Fibroblast of skin of abdomen (primary cell): ENCODE results near the gene THSD7B. TPM values are rescaled to one million over a fixed set of nuclear protein-coding genes. Genes with fewer than 3 reads are reported as not detected.
"Not testable (repeated sequence)": the region's sequence is repeated elsewhere in the genome, so short reads cannot be mapped to it uniquely, and the experiment has no call there.

Experiments used
- DNase-seq: peaks from one replicate; pipeline ENCODE4 v3.0.0-alpha.2; 2013
- polyA plus RNA-seq, 2 experiments: library from polyadenylated mRNA; unstranded; fragments of 120-200 nt; gene quantifications; one replicate each; pipeline ENCODE4 v1.2.1, GENCODE V29; 2013; ENCODE audit not compliant: insufficient read length in 2 of 2

The THSD7B gene, protein sequence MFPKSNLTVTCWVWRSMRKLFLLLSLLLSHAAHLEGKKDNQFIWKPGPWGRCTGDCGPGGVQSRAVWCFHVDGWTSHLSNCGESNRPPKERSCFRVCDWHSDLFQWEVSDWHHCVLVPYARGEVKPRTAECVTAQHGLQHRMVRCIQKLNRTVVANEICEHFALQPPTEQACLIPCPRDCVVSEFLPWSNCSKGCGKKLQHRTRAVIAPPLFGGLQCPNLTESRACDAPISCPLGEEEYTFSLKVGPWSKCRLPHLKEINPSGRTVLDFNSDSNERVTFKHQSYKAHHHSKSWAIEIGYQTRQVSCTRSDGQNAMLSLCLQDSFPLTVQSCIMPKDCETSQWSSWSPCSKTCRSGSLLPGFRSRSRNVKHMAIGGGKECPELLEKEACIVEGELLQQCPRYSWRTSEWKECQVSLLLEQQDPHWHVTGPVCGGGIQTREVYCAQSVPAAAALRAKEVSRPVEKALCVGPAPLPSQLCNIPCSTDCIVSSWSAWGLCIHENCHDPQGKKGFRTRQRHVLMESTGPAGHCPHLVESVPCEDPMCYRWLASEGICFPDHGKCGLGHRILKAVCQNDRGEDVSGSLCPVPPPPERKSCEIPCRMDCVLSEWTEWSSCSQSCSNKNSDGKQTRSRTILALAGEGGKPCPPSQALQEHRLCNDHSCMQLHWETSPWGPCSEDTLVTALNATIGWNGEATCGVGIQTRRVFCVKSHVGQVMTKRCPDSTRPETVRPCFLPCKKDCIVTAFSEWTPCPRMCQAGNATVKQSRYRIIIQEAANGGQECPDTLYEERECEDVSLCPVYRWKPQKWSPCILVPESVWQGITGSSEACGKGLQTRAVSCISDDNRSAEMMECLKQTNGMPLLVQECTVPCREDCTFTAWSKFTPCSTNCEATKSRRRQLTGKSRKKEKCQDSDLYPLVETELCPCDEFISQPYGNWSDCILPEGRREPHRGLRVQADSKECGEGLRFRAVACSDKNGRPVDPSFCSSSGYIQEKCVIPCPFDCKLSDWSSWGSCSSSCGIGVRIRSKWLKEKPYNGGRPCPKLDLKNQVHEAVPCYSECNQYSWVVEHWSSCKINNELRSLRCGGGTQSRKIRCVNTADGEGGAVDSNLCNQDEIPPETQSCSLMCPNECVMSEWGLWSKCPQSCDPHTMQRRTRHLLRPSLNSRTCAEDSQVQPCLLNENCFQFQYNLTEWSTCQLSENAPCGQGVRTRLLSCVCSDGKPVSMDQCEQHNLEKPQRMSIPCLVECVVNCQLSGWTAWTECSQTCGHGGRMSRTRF (N-terminal part only)
- polyA plus RNA-seq (2013, experiment 1 of 2; ENCODE audit: insufficient read length): not detected
- not detected for polyA plus RNA-seq (2013, experiment 2 of 2; ENCODE audit: insufficient read length)

GRCh38 chr2:136765256-136766072 lies at the start of gene THSD7B:
TSS of gene THSD7B (plus strand) at chr2:136765545. CDS start at chr2:136882179, 116,634 bp downstream.
- no peak for DNase-seq

- no peak for DNase-seq
These were observed 47.1 kb upstream of the THSD7B start for GRCh38 chr2:136718273-136718672.

DNA sequence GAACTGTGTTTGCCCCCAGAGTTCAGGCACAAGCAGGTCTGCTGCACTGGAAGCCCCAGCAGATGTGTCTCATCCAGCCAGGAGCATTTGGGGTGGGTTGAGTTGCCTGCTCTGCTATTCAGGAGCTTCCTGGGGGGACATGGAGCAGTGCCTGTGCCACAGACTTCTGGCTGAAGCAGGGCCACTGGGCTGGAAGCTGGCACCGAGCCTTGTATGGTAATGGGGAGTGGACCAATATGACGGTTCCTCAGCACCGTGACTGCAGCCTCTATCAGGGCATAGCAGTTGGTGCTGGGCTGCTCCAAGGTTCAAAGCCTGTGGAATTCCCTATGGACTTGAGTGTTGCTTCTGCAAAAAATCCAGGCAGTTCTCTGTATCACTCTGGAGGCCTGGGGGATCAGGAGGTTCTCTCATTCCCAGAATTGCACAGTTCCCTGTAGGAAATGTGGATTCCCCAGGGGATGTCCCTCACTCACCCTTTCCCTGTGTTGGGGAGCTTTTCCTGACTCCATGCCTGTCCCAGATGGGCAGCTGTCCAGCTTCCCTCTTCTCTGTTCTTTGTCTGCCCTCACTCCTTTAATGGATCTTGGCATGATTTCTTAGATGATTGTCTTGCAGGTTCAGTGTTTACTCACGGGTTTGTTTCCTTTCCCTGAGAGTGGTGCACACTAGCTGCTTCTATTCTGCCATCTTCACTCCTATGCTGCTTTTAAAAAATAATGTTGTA lies 37.2 kb upstream of the THSD7B start:
- no peak for DNase-seq

GRCh38 chr2:136736236-136736635 lies 29.1 kb upstream of the THSD7B start:
- DNase-seq: no peak

DNA sequence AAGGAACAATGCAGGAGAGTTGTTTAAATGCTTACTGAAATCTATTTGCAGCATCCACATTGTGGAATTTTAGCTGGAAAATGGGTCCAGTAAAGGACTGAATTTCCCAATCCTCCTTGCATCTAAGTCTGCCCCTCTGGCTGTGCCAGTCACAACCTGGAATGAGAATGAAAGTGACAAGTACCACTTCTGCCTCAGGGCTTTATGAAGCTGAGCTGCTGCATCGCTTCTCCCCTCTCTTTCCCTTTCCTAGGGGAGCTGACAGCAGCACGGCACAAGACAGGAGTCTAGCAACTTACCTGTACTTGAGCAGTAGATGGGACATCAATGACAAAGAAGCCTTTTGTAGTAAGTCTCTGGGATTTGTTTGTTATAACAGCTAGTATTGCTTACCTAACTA lies 27.3 kb upstream of the THSD7B start:
- no peak for DNase-seq

DNA sequence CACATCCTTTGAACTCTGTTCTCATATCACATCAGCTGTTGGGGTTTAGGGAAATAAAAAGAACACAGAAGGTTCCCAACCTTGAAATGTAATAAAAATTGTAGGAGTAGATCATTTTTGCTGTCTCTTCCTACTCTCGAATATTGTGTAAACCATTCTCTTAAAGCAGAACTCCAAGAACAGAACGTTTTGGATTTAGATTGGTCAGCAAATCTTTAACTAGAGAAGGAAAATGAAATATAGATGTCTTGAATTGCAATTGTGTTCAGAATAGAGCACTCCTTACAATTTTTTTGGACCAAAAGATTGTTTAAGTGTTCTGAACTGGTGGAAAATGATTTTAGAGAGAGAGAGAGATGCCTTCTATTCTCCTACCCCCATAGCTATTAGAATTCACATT lies 23.9 kb upstream of the THSD7B start:
- DNase-seq: no peak

DNA sequence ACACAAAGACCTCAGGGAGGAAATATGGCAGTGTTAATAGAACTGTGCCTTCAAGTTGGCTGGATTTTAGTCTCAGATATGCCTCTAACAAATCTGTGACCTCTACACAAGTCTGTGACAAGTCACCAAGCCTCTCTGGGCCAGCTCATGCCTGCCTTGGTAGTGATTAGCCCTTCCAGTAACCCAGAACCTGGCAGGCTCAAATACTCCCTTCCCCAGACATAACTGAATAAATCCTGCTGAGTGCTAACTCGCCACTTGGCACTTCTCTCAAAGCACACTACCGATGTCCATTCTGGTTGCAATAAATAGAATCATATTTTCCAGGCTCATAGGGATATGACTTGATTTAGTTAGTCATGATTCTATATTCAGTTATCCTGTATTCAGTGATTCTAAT lies 15.3 kb upstream of the THSD7B start:
- no peak for DNase-seq

GRCh38 chr2:136751406-136751805 lies 13.9 kb upstream of the THSD7B start:
- DNase-seq: no peak

DNA sequence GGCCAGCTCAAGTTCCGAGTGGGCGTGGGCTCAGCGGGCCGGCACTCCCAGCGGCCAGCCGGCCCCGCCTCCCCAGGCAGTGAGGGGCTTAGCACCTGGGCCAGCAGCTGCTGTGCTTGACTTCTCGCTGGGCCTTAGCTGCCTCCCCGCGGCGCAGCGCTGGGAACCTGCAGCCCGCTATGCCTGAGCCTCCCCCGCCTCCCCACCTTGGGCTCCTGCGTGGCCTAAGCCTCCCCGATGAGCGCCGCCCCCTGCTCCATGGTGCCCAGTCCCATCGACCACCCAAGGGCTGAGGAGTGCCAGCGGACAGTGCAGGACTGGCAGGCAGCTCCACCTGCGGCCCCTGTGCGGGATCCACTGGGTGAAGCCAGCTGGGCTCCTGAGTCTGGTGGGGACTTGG lies 6.8 kb upstream of the THSD7B start:
- DNase-seq: not testable (repeated sequence)

GRCh38 chr2:136764452-136765255 lies 691 bp upstream of the THSD7B start:
- no peak for DNase-seq

DNA sequence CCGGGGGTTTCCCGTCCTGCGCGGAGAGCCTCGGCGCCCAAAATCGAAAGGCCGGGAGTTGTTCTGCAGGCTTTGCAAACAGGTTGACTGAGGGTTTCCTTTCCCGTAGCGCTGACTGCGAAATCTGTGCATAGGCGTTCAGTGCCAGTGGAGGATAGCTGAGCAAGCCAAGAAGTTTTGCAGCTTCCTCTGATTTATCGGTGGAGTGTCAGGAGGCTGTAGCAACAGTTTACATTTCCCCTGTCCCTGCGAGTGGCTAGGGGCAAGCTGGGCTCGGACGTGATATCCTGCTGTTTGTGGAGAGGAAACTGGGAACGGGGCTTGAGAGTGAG lies 694 bp downstream of the THSD7B start:
- DNase-seq: no peak

DNA sequence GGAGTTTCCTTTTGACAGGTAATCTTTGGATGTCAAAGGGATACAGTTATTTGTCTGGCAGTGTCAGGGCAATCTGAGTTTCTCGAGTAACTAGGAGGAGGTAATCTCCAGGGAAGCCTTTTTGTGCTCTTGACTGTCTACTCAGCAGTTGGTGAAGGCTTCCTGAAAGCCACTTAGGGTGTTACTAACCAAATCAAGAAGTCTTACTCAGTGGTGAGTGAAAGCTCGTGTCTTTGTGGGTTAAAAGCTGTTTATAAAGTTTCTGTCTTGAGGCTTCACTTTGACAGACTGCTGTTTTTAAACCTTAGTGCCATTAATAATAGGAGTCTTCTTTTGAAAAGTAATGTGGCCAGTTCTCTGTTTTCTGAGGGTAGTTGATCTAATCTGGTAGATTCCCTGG lies 1.7 kb downstream of the THSD7B start:
- no peak for DNase-seq

DNA sequence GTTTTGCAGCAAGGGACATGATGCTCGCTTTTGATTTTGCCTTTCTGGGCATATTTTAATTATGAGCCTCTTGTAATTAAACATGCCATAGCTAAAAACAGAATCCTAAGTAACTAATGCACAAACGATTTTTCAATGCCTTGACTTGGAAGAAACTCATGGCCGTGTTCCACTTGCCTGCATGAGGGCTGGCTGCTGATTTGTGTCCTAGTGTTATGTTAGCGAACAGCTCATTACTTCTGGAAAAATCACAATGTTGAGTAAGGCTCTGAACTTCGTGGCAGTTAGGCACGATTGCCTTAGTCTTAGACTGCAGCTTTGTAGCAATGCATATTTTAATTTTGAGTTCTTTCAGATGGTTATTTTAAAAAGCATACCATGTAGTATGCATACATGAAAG lies 4.5 kb downstream of the THSD7B start:
- no peak for DNase-seq

GRCh38 chr2:136770384-136770783 lies 5.0 kb downstream of the THSD7B start:
- DNase-seq: no peak

DNA sequence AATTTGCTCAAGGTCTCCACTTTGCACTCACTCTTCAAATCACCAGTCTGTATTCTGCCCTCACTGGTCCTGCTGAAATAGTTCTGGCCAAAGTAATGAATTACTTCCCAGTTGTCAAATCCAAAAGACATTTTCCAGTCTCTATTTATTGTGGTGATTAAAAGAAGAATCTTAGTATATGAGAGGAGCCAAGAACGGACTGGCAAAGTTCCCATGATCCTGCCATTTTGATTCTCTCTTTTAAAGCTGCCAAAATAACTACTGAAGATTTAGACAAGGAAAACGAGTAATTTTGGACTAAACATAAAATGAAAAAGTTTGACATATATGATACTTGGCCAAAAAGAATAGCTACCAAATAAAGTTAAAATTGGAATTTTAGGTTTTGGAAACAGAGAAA lies 12.0 kb downstream of the THSD7B start:
- no peak for DNase-seq

DNA sequence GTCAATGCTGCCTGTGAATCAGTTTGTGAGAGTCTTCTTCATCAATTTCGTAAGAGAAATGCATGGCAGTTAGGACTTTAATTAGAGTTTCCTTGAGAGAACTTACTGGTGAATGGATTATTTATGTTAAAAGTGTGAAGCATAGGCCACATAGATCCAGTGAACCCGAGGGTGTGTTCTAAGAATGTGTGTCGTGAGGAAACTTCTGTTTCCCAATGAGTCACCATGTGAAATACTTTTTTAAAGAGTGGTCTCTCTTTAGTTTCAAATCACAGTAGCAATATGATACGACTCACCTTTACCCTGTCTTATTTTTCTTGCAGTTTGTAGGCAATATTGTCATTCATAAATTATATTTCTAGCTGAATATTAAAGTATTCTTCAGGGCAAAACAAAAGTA lies 18.5 kb downstream of the THSD7B start:
- no peak for DNase-seq

- DNase-seq: no peak
These were observed 19.9 kb downstream of the THSD7B start for GRCh38 chr2:136785215-136785614.

- DNase-seq: no peak
These were observed 22.6 kb downstream of the THSD7B start for GRCh38 chr2:136787970-136788369.

GRCh38 chr2:136796339-136796738 lies 31.0 kb downstream of the THSD7B start:
- no peak for DNase-seq

GRCh38 chr2:136798766-136799165 lies 33.4 kb downstream of the THSD7B start:
- no peak for DNase-seq
